Thyroid gland (tissue), 4 donors: ENCODE results near the gene SYT13.

Source experiments
- CTCF ChIP-seq, 6 experiments: fragments of 200-600 bp in 3 of 6; fragments of 450-650 bp in 3 of 6; sonication (generic) in 3 of 6; IDR thresholded peaks; one replicate each; pipeline ENCODE4 v1.5.1; 2016 to 2019; ENCODE audit warnings: antibody characterized with exemption in 6 of 6, mild to moderate bottlenecking in 2 of 6, inconsistent platforms in 1 of 6, moderate library complexity in 1 of 6
- POLR2A ChIP-seq, 2 donors: fragments of 450-650 bp; IDR thresholded peaks; one replicate each; pipeline ENCODE4 v1.6.1; 2017; ENCODE audit warnings: antibody characterized with exemption in 2 of 2, mild to moderate bottlenecking in 2 of 2, moderate library complexity in 1 of 2

- no peak for TF ChIP-seq CTCF (IDR thresholded peaks at IDR 0.05)
- TF ChIP-seq POLR2A (IDR thresholded peaks at IDR 0.05): no peak
Observed at GRCh38 chr11:45322891-45323600, 36.9 kb upstream of the SYT13 start.
